Suprapubic skin (tissue), 4 donors: Measurements from ENCODE around the gene LCP1. TPM values are rescaled to one million over a fixed set of nuclear protein-coding genes. Genes with fewer than 3 reads are reported as not detected.

Experiments
- DNase-seq, 2 donors: peaks; one replicate each; pipeline ENCODE4 v3.0.0-alpha.2; 2019; ENCODE audit warnings: low spot score in 2 of 2
- H3K27ac ChIP-seq: fragments of 200-600 bp; sonication (generic); one replicate; pipeline ENCODE4 v1.5.1; 2019
- H3K27me3 ChIP-seq: fragments of 200-600 bp; sonication (generic); one replicate; pipeline ENCODE4 v1.5.1; 2019
- H3K36me3 ChIP-seq: fragments of 200-600 bp; sonication (generic); one replicate; pipeline ENCODE4 v1.5.1; 2019
- H3K4me1 ChIP-seq: fragments of 200-600 bp; sonication (generic); one replicate; pipeline ENCODE4 v1.5.1; 2019
- H3K4me3 ChIP-seq: fragments of 200-600 bp; sonication (generic); one replicate; pipeline ENCODE4 v1.5.1; 2019; ENCODE audit warnings: mild to moderate bottlenecking
- H3K9me3 ChIP-seq: fragments of 200-600 bp; sonication (generic); one replicate; pipeline ENCODE4 v1.5.1; 2019
- CTCF ChIP-seq, 2 donors: fragments of 200-600 bp in 1 of 2; fragments of 450-650 bp in 1 of 2; sonication (generic) in 1 of 2; IDR thresholded peaks; one replicate each; pipeline ENCODE4 v1.5.1; 2016 to 2019; ENCODE audit warnings: antibody characterized with exemption in 2 of 2, mild to moderate bottlenecking in 1 of 2, moderate library complexity in 1 of 2
- EP300 ChIP-seq: sonication (generic); formaldehyde crosslinking; IDR thresholded peaks from one replicate; pipeline ENCODE4 v1.6.1; 2017; ENCODE audit warnings: antibody characterized with exemption
- POLR2A ChIP-seq, 2 donors: fragments of 450-650 bp; IDR thresholded peaks; one replicate each; pipeline ENCODE4 v1.6.1; 2017; ENCODE audit warnings: antibody characterized with exemption in 2 of 2, mild to moderate bottlenecking in 2 of 2, moderate library complexity in 2 of 2
- POLR2AphosphoS5 ChIP-seq, 3 donors: sonication (generic); formaldehyde crosslinking; IDR thresholded peaks; one replicate each; pipeline ENCODE4 v1.6.1; 2017; ENCODE audit warnings: antibody characterized with exemption in 3 of 3
- WGBS: methylation state at CpG from one replicate; pipeline ENCODE4 v1.1.5; 2018; 5-methylcytosine and 5-hydroxymethylcytosine counted together
- total RNA-seq, 4 donors: library from RNA; depleted of rRNA; stranded (reverse); fragments of >200 nt; gene quantifications; one replicate each; pipeline ENCODE4 v1.1.0, GENCODE V29; 2016

LCP1 gene
- total RNA-seq, 4 donors from 2014 or later, result 16.1 to 50.2 (median 27.4) TPM

GRCh38 chr13:46185634-46186033 lies 3.7 kb upstream of the LCP1 start:
- WGBS, result 90% methylated on average over 4 of the region's 4 CpGs
- H3K4me3 ChIP-seq, result no peak overlapping the region
- no peaks in the 10 kb centered on the region for H3K9me3 ChIP-seq
- TF ChIP-seq POLR2A (IDR thresholded peaks at IDR 0.05) (no peak), POLR2AphosphoS5 (IDR thresholded peaks at IDR 0.05) (no peak), EP300 (no peak), CTCF (IDR thresholded peaks at IDR 0.05) (no peak)
- no peak overlapping the region for H3K27ac ChIP-seq
- no peak for DNase-seq
- H3K27me3 ChIP-seq, result no peaks in the 10 kb centered on the region
- H3K4me1 ChIP-seq, result no peaks in the 10 kb centered on the region
- H3K36me3 ChIP-seq, result no peaks in the 10 kb centered on the region

- Histone ChIP-seq H3K4me3 (no peak overlapping the region), H3K27ac (no peak overlapping the region), H3K9me3 (no peaks in the 10 kb centered on the region), H3K36me3 (no peaks in the 10 kb centered on the region), H3K27me3 (no peaks in the 10 kb centered on the region), H3K4me1 (no peaks in the 10 kb centered on the region)
- 54% methylated on average over 6 of the region's 6 CpGs for WGBS
- peak in 1 of 2 donors; percentile 18 for TF ChIP-seq CTCF (IDR thresholded peaks at IDR 0.05)
- no peak for TF ChIP-seq POLR2A (IDR thresholded peaks at IDR 0.05)
- DNase-seq, result peak in 1 of 2 donors; percentile 63
Measured at GRCh38 chr13:46184277-46184699, 2.3 kb upstream of the LCP1 start.

- no peak overlapping the region for H3K4me3 ChIP-seq
- WGBS, result 55% methylated on average over 15 of the region's 15 CpGs
- H3K27ac ChIP-seq, result no peak overlapping the region
- no peaks in the 10 kb centered on the region for H3K4me1 ChIP-seq
- TF ChIP-seq POLR2AphosphoS5 (IDR thresholded peaks at IDR 0.05) (no peak), POLR2A (IDR thresholded peaks at IDR 0.05) (no peak), EP300 (no peak), CTCF (IDR thresholded peaks at IDR 0.05) (no peak)
- DNase-seq, result no peak
- H3K27me3 ChIP-seq, result no peaks in the 10 kb centered on the region
- no peaks in the 10 kb centered on the region for H3K9me3 ChIP-seq
- H3K36me3 ChIP-seq, result no peaks in the 10 kb centered on the region
Measured at GRCh38 chr13:46183018-46183946, 1.3 kb upstream of the LCP1 start.

- 35% methylated on average over 2 of the region's 2 CpGs for WGBS
- no peak overlapping the region for H3K4me3 ChIP-seq
- H3K27ac ChIP-seq, result no peak overlapping the region
Measured at GRCh38 chr13:46182491-46182877, 507 bp upstream of the LCP1 start.

More at GRCh38 chr13:46182491-46182877, 507 bp upstream of the LCP1 start:
- Histone ChIP-seq H3K4me1 (no peaks in the 10 kb centered on the region), H3K36me3 (no peaks in the 10 kb centered on the region), H3K9me3 (no peaks in the 10 kb centered on the region), H3K27me3 (no peaks in the 10 kb centered on the region)
- DNase-seq, result no peak
- TF ChIP-seq POLR2A (IDR thresholded peaks at IDR 0.05) (no peak), CTCF (IDR thresholded peaks at IDR 0.05) (no peak), EP300 (no peak), POLR2AphosphoS5 (IDR thresholded peaks at IDR 0.05) (no peak)
